Measurements from ENCODE around the gene SYPL2.

DNA sequence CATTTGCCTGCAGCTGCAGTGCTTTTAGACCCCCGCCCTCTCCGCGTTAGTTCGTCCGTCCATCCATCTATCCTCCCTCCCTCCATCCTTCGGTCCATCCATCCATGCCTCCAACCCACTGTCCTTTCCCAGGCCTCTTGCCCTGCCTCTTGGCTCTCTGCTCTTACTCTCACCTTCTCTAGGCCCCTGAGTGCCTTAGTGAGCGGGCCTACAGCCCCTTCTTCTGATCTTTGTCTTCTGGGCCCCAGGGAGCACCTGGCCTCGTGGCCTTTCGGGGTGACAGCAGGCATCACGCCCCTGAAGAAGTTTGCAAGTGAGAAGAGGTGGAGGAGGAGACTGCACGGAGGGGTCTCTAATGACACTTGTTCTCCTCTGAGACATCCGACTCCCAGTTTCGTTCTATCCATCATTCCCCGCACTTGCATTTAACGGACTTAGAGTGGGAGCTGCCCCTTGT is 18.2 kb downstream of the SYPL2 start:
- TF ChIP-seq, protein P1, sequence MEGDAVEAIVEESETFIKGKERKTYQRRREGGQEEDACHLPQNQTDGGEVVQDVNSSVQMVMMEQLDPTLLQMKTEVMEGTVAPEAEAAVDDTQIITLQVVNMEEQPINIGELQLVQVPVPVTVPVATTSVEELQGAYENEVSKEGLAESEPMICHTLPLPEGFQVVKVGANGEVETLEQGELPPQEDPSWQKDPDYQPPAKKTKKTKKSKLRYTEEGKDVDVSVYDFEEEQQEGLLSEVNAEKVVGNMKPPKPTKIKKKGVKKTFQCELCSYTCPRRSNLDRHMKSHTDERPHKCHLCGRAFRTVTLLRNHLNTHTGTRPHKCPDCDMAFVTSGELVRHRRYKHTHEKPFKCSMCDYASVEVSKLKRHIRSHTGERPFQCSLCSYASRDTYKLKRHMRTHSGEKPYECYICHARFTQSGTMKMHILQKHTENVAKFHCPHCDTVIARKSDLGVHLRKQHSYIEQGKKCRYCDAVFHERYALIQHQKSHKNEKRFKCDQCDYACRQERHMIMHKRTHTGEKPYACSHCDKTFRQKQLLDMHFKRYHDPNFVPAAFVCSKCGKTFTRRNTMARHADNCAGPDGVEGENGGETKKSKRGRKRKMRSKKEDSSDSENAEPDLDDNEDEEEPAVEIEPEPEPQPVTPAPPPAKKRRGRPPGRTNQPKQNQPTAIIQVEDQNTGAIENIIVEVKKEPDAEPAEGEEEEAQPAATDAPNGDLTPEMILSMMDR (IDR thresholded peaks at IDR 0.05), result no peak
- TF ChIP-seq POLR2A (IDR thresholded peaks at IDR 0.05), result no peak

Data from esophagus squamous epithelium (tissue), 4 donors.